Natural killer cell treated with Interleukin-12 subunit alpha and Interleukin-12 subunit beta and Interleukin-15 and Interleukin-18, amount 100 ng/mL, for 72 hours (primary cell): Measurements from ENCODE around the gene KXD1. TPM values are rescaled to one million over a fixed set of nuclear protein-coding genes. Genes with fewer than 3 reads are reported as not detected.
A peak's percentile ranks its signal among the peaks of the same experiment; 100 is the strongest.

Experiments
- ATAC-seq, 2 donors: fragments of 150-1000 bp; cut with Tn5 transposase in 1 of 2; sonication (Bioruptor Pico), chemical (Tn5 transposase) in 1 of 2; 2 replicates each; pipeline ENCODE4 v1.10.0; 2021
- DNase-seq: peaks from one replicate; pipeline ENCODE4 v3.0.0; 2022; ENCODE audit warnings: low spot score
- H3K27ac Mint-ChIP-seq, 2 donors: 1 replicate in 1 of 2; 2 replicates in 1 of 2; pipeline ENCODE4 v1.8.0; 2022; ENCODE audit warnings: mixed read lengths in 2 of 2, mild to moderate bottlenecking in 1 of 2, moderate library complexity in 1 of 2
- H3K27me3 Mint-ChIP-seq, 2 donors: 1 replicate in 1 of 2; 2 replicates in 1 of 2; pipeline ENCODE4 v1.8.0; 2022; ENCODE audit warnings: mixed read lengths in 2 of 2
- H3K36me3 Mint-ChIP-seq: one replicate; pipeline ENCODE4 v1.8.0; 2022; ENCODE audit warnings: mixed read lengths
- H3K4me1 Mint-ChIP-seq, 2 donors: 1 replicate in 1 of 2; 2 replicates in 1 of 2; pipeline ENCODE4 v1.8.0; 2022; ENCODE audit warnings: low read depth in 2 of 2, mixed read lengths in 2 of 2, mild to moderate bottlenecking in 1 of 2
- H3K4me3 Mint-ChIP-seq: one replicate; pipeline ENCODE4 v1.8.0; 2022; ENCODE audit warnings: mixed read lengths
- H3K9me3 Mint-ChIP-seq: 2 replicates; pipeline ENCODE4 v1.8.0; 2022; ENCODE audit warnings: mixed read lengths
- total RNA-seq, 2 donors: library from RNA; stranded (reverse); gene quantifications; one replicate each; pipeline ENCODE4 v1.2.3, GENCODE V29; 2022

Gene KXD1
- 100 to 1,000 TPM; 105 to 144 TPM for total RNA-seq

DNA sequence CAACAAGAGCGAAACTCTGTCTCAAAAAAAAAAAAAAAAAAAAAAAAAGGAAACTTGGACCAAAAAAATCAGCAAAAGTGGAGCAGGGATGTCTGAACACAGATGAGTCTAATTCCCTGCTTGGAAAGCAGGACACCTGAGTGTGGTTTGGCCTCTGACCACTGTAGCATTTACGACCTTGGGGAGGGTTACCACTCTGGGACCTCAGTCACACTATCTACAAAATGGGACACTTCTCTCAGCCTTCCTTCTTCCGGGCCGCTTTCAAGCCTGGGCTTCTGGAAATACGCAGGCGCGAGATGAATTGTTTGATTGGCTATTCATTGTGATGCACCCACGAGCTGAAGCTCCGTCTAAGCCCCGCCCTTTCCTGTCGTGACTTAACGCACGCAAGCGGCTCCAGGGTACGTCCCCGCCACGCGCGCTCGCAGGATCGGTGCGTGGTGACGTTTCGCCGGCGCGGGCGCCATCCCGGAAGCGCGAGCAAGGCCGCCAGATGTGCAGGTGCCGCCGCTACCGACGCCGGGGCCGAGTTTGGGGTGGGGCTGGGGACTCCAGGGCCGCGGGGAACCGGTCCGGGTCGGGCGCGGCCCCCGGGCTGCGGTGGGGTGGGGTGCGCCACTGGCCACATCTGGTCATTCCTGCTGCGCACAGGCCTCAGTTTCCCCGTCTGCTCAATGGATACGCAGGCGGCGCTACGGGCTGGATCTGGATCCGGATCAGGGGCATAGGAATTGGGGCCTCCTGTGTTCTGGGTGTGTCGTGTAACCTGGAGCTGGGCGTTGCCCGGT, at the start of gene KXD1:
KXD1 (plus strand) TSS at position 460 of the 791 bp plus-strand sequence. CDS start 4,187 bp downstream, outside the sequence.
- peak within 1 kb of the TSS; percentile 87 for H3K4me3 Mint-ChIP-seq
- no peaks in the 10 kb centered on the region for H3K27me3 Mint-ChIP-seq
- peaks cover 11 to 14% of the 10 kb centered on the region in 2 donors for H3K4me1 Mint-ChIP-seq
- H3K9me3 Mint-ChIP-seq: no peaks in the 10 kb centered on the region
- ATAC-seq: peak; percentile 100
- H3K36me3 Mint-ChIP-seq: no peaks in the 10 kb centered on the region
- H3K27ac Mint-ChIP-seq: peak within 1 kb of the TSS; percentile 81 to 97
- DNase-seq: peak; percentile 99

DNA sequence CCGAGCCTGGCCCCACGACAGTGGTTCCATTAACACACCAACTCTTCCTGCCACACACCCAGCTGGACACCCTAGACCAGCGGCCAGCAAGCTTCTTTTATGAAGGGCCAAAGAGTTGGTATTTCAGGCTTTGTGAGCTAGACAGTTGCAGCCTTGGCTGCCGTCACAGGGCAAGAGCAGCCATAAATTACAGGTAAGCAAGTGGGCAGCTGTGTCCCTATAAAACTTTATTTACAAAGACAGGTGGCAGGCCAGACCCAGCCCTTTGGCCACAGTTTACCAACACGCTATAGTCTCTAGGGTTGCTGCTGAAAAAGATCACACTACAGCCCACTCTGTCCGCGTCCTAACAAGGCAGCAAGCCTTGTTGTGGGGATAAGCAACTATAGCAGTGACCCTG, 49.1 kb upstream of the KXD1 start:
- no peak for DNase-seq
- Mint-ChIP-seq H3K27me3 (no peaks in the 10 kb centered on the region), H3K27ac (peak overlapping the region in 1 of 2 donors; percentile 87), H3K36me3 (no peaks in the 10 kb centered on the region), H3K4me3 (no peak overlapping the region), H3K9me3 (no peaks in the 10 kb centered on the region), H3K4me1 (peaks cover 42 to 57% of the 10 kb centered on the region in 2 donors)
- ATAC-seq: no peak

- no peaks in the 10 kb centered on the region for H3K36me3 Mint-ChIP-seq
- no peak for ATAC-seq
- no peaks in the 10 kb centered on the region for H3K9me3 Mint-ChIP-seq
- H3K4me3 Mint-ChIP-seq: no peak overlapping the region
- no peaks in the 10 kb centered on the region for H3K27me3 Mint-ChIP-seq
- DNase-seq: no peak
- H3K4me1 Mint-ChIP-seq: peaks cover 39 to 53% of the 10 kb centered on the region in 2 donors
- no peak overlapping the region for H3K27ac Mint-ChIP-seq
Observed at GRCh38 chr19:18510216-18510615, 47.5 kb upstream of the KXD1 start.

GRCh38 chr19:18513868-18514267, 43.8 kb upstream of the KXD1 start:
- no peak for DNase-seq
- Mint-ChIP-seq H3K27me3 (no peaks in the 10 kb centered on the region), H3K4me3 (no peak overlapping the region), H3K36me3 (no peaks in the 10 kb centered on the region), H3K27ac (peak overlapping the region in 1 of 2 donors; percentile 30), H3K9me3 (no peaks in the 10 kb centered on the region), H3K4me1 (peaks cover 24 to 49% of the 10 kb centered on the region in 2 donors)
- ATAC-seq: no peak

GRCh38 chr19:18514800-18515682, 42.6 kb upstream of the KXD1 start:
- ATAC-seq (peak; percentile 63 to 73), DNase-seq (no peak)
- Mint-ChIP-seq H3K27ac (peak overlapping the region in 1 of 2 donors; percentile 30), H3K9me3 (no peaks in the 10 kb centered on the region), H3K36me3 (no peaks in the 10 kb centered on the region), H3K4me1 (peaks cover 28 to 54% of the 10 kb centered on the region in 2 donors), H3K4me3 (no peak overlapping the region), H3K27me3 (no peaks in the 10 kb centered on the region)

DNA sequence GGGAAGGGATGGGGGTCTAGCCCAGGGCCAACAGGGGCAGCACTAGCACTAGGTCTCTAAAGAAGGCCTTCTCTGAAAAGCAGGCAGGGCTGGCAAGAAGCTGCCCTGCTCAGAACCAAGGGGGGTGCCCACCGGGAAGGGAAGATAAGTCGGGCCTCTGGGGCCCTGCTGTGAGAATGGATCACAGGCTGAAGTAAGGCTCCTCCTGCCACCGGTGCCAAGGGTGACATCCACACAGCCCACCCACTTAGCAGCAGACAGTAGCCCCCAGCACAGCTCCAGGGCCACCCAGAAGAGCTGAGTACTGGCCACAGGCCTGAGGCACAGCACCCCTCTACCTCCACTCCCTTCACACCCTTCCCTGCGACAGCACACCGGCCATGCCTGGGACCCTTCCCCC, 41.7 kb upstream of the KXD1 start:
- Mint-ChIP-seq H3K9me3 (no peaks in the 10 kb centered on the region), H3K27ac (peak overlapping the region; percentile 36 to 75), H3K36me3 (no peaks in the 10 kb centered on the region), H3K4me3 (no peak overlapping the region), H3K27me3 (no peaks in the 10 kb centered on the region), H3K4me1 (peaks cover 33 to 56% of the 10 kb centered on the region in 2 donors)
- DNase-seq (no peak), ATAC-seq (no peak)

DNA sequence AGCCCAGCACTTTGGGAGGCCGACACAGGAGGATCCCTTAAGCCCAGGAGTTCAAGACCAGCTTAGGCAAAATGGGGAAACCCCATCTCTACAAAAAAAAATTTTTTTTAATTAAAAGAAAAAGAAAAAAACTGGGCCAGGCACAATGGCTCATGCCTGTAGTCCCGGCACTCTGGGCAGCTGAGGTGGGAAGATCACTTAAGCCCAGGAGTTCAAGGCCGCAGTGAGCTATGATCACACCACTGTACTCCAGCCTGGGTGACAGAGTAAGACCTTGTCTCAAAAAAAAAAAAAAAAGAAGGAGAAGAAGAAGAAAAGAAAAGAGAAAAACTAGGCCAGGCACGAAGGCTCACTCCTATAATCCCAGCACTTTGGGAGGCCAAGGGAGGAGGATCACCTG, 40.1 kb upstream of the KXD1 start:
- Mint-ChIP-seq H3K9me3 (no peaks in the 10 kb centered on the region), H3K4me3 (no peak overlapping the region), H3K27me3 (no peaks in the 10 kb centered on the region), H3K27ac (no peak overlapping the region), H3K4me1 (peaks cover 33 to 56% of the 10 kb centered on the region in 2 donors), H3K36me3 (no peaks in the 10 kb centered on the region)
- ATAC-seq (no peak), DNase-seq (no peak)

- Mint-ChIP-seq H3K36me3 (no peaks in the 10 kb centered on the region), H3K4me1 (peaks cover 26 to 50% of the 10 kb centered on the region in 2 donors), H3K27ac (peak overlapping the region in 1 of 2 donors; percentile 97), H3K9me3 (no peaks in the 10 kb centered on the region), H3K4me3 (no peak overlapping the region), H3K27me3 (no peaks in the 10 kb centered on the region)
- no peak for ATAC-seq
- DNase-seq: no peak
Observed at GRCh38 chr19:18518639-18519038, 39.0 kb upstream of the KXD1 start.

DNA sequence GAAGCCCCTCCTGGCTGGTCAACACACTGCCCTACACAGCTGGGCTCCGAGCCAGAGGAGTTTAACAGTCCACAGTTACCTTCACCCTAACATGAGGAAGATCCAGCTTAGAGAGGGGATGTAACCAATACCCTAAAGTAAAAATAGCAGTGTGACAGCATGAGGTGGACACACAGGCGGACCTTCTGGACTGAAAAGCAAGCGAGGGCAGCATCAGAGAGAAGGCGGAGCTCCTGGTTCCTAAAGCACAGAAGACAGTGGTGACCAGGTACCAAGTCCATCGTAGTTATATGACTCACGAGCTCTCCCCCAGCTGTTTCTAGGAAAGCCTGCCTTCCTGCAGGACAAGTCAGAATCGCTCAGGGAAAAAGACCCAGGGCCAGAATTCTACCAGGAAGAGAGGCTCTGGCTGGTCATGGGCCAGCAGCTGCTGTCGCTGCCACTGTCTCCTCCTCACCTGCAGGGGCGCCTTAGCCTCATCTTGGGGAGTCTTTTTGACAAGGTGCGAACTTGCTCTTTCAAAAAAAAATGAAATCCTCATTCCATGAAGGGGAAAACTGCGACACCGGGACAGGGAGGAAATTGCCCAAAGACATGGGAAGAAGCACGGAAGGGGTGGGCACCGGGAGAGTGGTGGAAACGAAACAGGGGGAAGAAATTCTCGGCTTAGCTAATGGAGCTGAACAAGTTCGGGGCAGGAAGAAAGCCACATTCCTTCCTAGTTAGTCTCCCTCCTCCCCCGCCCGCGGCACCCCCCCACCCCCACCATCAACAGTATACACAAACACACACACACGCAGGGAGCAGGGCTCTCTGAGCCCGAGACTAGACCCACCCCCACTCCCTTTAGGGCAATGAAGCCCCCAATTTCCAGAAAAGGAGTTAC, 37.5 kb upstream of the KXD1 start:
- Mint-ChIP-seq H3K4me1 (peaks cover 19 to 40% of the 10 kb centered on the region in 2 donors), H3K27ac (peak overlapping the region; percentile 69 to 97), H3K4me3 (peak overlapping the region; percentile 89), H3K9me3 (no peaks in the 10 kb centered on the region), H3K27me3 (no peaks in the 10 kb centered on the region), H3K36me3 (no peaks in the 10 kb centered on the region)
- no peak for ATAC-seq
- DNase-seq: no peak

GRCh38 chr19:18520848-18521691, 36.6 kb upstream of the KXD1 start:
- peaks cover 19 to 32% of the 10 kb centered on the region in 2 donors for H3K4me1 Mint-ChIP-seq
- DNase-seq (no peak), ATAC-seq (no peak)
- H3K27ac Mint-ChIP-seq: peak overlapping the region; percentile 69 to 97
- H3K4me3 Mint-ChIP-seq: peak overlapping the region; percentile 89
- H3K9me3 Mint-ChIP-seq: no peaks in the 10 kb centered on the region
- H3K27me3 Mint-ChIP-seq: no peaks in the 10 kb centered on the region
- H3K36me3 Mint-ChIP-seq: no peaks in the 10 kb centered on the region

DNA sequence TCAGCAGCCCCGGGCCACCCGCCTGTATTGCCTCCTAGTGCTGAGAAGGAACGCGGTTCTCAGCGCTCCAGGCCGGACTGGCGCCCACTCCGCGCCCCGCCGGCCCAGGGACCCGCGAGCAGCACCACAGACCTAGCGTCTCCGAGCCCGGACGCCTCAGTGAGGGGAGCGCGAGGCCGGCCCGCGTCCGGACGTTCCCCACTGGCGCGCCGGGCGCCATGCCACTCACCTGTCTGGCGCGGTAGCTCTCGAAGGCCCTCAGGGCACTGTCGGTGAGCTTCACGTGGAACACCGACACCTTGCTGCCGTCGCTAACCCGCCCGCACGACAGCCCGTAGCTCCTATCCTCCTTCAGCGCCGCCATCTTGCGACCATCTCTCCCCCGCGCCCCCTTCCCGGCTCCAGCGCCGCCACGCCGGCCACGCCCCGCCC, 36.0 kb upstream of the KXD1 start, which contains the start of gene ELL:
ELL (minus strand) TSS at position 379 of the 432 bp plus-strand sequence; CDS start at position 364, 15 bp downstream.
- Mint-ChIP-seq H3K27me3 (no peaks in the 10 kb centered on the region), H3K4me1 (peaks cover 13 to 26% of the 10 kb centered on the region in 2 donors), H3K9me3 (no peaks in the 10 kb centered on the region), H3K27ac (peak within 1 kb of the TSS; percentile 69 to 97), H3K36me3 (no peaks in the 10 kb centered on the region), H3K4me3 (peak within 1 kb of the TSS; percentile 89)
- DNase-seq (no peak), ATAC-seq (peak in 1 of 2 donors; percentile 14)

DNA sequence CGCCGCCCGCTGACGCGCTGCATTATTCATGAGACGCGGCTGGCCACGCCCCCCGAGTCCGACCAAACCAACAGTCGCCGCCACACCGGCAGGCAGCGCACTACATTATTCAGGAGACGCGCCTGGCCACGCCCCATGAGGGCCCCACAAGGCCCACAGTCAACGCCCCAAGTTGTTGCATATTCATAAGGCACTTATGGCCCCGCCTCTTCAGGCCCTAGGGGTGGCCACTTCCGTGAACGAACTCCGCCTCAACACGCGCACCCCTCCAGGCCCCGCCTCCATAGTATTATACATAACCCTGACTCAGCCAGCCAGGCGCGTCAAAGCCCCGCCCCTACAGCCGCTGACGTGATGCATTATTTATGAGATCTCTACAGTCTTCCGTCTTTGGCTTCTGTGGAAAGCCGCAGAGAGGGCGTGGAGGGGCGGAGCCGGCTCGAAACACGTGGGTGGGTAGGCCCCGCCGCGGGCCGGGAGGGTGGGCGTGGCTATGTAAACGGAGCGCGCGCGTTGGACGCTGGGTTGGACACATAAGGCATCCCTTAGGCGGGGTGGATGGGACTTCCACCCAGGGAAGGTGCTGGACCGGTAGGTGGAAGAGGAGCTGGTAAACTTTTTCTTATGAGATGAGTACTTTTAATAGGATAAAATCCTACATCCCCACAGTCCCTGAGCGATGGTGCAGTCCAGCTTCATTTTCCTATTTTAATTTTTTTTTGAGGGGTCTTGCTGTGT, 35.4 kb upstream of the KXD1 start:
- Mint-ChIP-seq H3K4me3 (peak overlapping the region; percentile 89), H3K27ac (peak overlapping the region; percentile 69 to 86), H3K36me3 (no peaks in the 10 kb centered on the region), H3K4me1 (peaks cover 9 to 23% of the 10 kb centered on the region in 2 donors), H3K27me3 (no peaks in the 10 kb centered on the region), H3K9me3 (no peaks in the 10 kb centered on the region)
- ATAC-seq: peak; percentile 96
- DNase-seq: peak; percentile 100
